Measurements from ENCODE around the gene DSTYK.

The DSTYK gene

GRCh38 chr1:205161076-205161475, 50.4 kb downstream of the DSTYK start:
- TF ChIP-seq ZNF146 (tag by site-specific recombination; IDR thresholded peaks at IDR 0.05) (no peak), ZNF621 (tag by site-specific recombination; IDR thresholded peaks at IDR 0.05) (no peak), ZBTB44 (tag by site-specific recombination; IDR thresholded peaks at IDR 0.05) (no peak), OSR2 (tag by site-specific recombination; IDR thresholded peaks at IDR 0.05) (no peak), ZNF701 (tag by site-specific recombination; IDR thresholded peaks at IDR 0.05) (no peak), ZNF114 (tag by site-specific recombination; IDR thresholded peaks at IDR 0.05) (no peak), ZNF76 (tag by site-specific recombination; IDR thresholded peaks at IDR 0.05; ENCODE audit: borderline replicate concordance, low read depth) (no peak)
- TF ChIP-seq, protein P1, sequence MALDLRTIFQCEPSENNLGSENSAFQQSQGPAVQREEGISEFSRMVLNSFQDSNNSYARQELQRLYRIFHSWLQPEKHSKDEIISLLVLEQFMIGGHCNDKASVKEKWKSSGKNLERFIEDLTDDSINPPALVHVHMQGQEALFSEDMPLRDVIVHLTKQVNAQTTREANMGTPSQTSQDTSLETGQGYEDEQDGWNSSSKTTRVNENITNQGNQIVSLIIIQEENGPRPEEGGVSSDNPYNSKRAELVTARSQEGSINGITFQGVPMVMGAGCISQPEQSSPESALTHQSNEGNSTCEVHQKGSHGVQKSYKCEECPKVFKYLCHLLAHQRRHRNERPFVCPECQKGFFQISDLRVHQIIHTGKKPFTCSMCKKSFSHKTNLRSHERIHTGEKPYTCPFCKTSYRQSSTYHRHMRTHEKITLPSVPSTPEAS (tag by site-specific recombination; IDR thresholded peaks at IDR 0.05) = no peak
- TF ChIP-seq, protein P2, sequence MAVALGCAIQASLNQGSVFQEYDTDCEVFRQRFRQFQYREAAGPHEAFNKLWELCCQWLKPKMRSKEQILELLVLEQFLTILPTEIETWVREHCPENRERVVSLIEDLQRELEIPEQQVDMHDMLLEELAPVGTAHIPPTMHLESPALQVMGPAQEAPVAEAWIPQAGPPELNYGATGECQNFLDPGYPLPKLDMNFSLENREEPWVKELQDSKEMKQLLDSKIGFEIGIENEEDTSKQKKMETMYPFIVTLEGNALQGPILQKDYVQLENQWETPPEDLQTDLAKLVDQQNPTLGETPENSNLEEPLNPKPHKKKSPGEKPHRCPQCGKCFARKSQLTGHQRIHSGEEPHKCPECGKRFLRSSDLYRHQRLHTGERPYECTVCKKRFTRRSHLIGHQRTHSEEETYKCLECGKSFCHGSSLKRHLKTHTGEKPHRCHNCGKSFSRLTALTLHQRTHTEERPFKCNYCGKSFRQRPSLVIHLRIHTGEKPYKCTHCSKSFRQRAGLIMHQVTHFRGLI (tag by site-specific recombination; IDR thresholded peaks at IDR 0.05) = no peak
- Histone ChIP-seq H3K27ac (ENCODE audit: extremely low read depth, low read depth, low read length) (no peak overlapping the region), H3K9me3 (ENCODE audit: control insufficient read depth, insufficient read depth, low read depth, low read length) (no peaks in the 10 kb centered on the region), H3K4me3 (ENCODE audit: low read depth, low read length) (no peak overlapping the region), H3K4me1 (ENCODE audit: control insufficient read depth, insufficient read depth, low read length) (no peaks in the 10 kb centered on the region), H3K36me3 (ENCODE audit: control insufficient read depth in 2 of 2, insufficient read depth in 1 of 2, low read length in 2 of 2) (peaks cover 18 to 80% of the 10 kb centered on the region in 2 experiments)
- ChIA-PET CTCF (interaction anchor here (0.6 to 0.9 kb wide), 2 partner anchors 20 to 174 kb away, joined by 3 to 9 read pairs; no protein-coding TSS in a partner anchor), POLR2A (no interaction called here)

GRCh38 chr1:205158048-205158616, 53.4 kb downstream of the DSTYK start:
- TF ChIP-seq ZBTB1 (tag by site-specific recombination; IDR thresholded peaks at IDR 0.05) (no peak), KLF1 (tag by site-specific recombination; IDR thresholded peaks at IDR 0.05) (no peak), ZFP3 (tag by site-specific recombination; IDR thresholded peaks at IDR 0.05; ENCODE audit: low read depth) (no peak), ZNF266 (tag by site-specific recombination; IDR thresholded peaks at IDR 0.05; ENCODE audit: low read depth) (no peak), ZNF558 (tag by site-specific recombination; IDR thresholded peaks at IDR 0.05) (no peak), ZNF776 (tag by site-specific recombination; IDR thresholded peaks at IDR 0.05; ENCODE audit: borderline replicate concordance) (no peak), ZNF521 (tag by site-specific recombination; IDR thresholded peaks at IDR 0.05) (no peak), ZNF114 (tag by site-specific recombination; IDR thresholded peaks at IDR 0.05) (no peak), ZXDB (tag by site-specific recombination; IDR thresholded peaks at IDR 0.05) (no peak), ZNF777 (tag by site-specific recombination; IDR thresholded peaks at IDR 0.05; ENCODE audit: borderline replicate concordance) (no peak), KLF16 (tag by site-specific recombination; IDR thresholded peaks at IDR 0.05) (no peak), ZNF518A (tag by site-specific recombination; conservative IDR thresholded peaks at IDR 0.05; ENCODE audit: low read depth) (no peak), ZNF623 (tag by site-specific recombination; IDR thresholded peaks at IDR 0.05) (no peak), SETDB1 (IDR thresholded peaks at IDR 0.05; ENCODE audit: insufficient read length, low read length) (no peak)
- TF ChIP-seq, protein P3, sequence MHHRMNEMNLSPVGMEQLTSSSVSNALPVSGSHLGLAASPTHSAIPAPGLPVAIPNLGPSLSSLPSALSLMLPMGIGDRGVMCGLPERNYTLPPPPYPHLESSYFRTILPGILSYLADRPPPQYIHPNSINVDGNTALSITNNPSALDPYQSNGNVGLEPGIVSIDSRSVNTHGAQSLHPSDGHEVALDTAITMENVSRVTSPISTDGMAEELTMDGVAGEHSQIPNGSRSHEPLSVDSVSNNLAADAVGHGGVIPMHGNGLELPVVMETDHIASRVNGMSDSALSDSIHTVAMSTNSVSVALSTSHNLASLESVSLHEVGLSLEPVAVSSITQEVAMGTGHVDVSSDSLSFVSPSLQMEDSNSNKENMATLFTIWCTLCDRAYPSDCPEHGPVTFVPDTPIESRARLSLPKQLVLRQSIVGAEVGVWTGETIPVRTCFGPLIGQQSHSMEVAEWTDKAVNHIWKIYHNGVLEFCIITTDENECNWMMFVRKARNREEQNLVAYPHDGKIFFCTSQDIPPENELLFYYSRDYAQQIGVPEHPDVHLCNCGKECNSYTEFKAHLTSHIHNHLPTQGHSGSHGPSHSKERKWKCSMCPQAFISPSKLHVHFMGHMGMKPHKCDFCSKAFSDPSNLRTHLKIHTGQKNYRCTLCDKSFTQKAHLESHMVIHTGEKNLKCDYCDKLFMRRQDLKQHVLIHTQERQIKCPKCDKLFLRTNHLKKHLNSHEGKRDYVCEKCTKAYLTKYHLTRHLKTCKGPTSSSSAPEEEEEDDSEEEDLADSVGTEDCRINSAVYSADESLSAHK (tag by site-specific recombination; IDR thresholded peaks at IDR 0.05) = no peak
- H3K27ac ChIP-seq (ENCODE audit: extremely low read depth, low read depth, low read length) = no peak overlapping the region
- ChIA-PET CTCF (interaction anchor here (0.7 to 1.6 kb wide), 3 partner anchors 15 to 169 kb away, joined by 3 to 6 read pairs (median 4); no protein-coding TSS in a partner anchor), POLR2A (no interaction called here)
- no peaks in the 10 kb centered on the region for H3K9me3 ChIP-seq (ENCODE audit: control insufficient read depth, insufficient read depth, low read depth, low read length)
- H3K36me3 ChIP-seq (ENCODE audit: control insufficient read depth in 2 of 2, insufficient read depth in 1 of 2, low read length in 2 of 2) = peaks cover 14 to 91% of the 10 kb centered on the region in 2 experiments
- H3K4me3 ChIP-seq (ENCODE audit: low read depth, low read length) = no peak overlapping the region
- H3K4me1 ChIP-seq (ENCODE audit: control insufficient read depth, insufficient read depth, low read length) = no peaks in the 10 kb centered on the region

Measured in HEK293 (cell line).